Measurements from ENCODE around the gene GIPC1. TPM values are rescaled to one million over a fixed set of nuclear protein-coding genes. Genes with fewer than 3 reads are reported as not detected.
"Not testable (repeated sequence)": the region's sequence is repeated elsewhere in the genome, so short reads cannot be mapped to it uniquely, and the experiment has no call there.

GIPC1 gene
- total RNA-seq, 1 donor from 2014 or later: 50.0 TPM

DNA sequence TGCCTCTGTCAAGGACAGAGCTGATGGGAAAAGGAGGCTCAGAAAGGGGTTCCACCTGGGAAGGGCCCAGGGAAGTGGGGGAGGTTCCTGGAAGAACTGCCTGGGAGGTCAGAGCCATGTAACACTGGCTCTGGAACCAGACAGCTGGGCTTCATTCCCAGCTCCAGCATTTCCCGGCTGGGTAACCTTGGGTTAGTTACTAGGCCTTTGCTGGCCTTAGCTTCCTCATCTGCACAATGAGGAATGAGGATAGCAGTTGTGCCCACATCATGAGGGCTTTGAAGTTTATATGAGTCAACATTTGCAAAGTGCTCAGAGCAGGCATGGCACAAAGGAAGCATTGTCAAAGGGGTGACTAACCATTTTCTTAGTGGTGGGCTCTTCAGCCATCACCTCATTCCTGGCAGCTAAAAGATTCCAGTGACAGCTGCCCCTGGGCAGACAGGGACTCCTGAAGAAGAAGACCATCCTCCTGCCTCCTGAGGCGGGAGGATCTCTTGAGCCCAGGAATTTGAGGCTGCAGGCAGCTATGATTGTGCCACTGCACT, 24.0 kb upstream of the GIPC1 start:
- DNase-seq (ENCODE audit: missing footprints) (no peak), ATAC-seq (no peak)
- intact Hi-C loops (cut with DNase I): loop anchor here (5.0 kb wide), 1 partner anchor 52 kb away; the partner anchor contains the start of gene NDUFB7

- DNase-seq (ENCODE audit: missing footprints) (no peak), ATAC-seq (no peak)
- intact Hi-C loops (cut with DNase I): loop anchor here (5.0 kb wide), 1 partner anchor 53 kb away; the partner anchor contains the start of gene NDUFB7
These were observed 23.4 kb upstream of the GIPC1 start for GRCh38 chr19:14519245-14519859.

DNA sequence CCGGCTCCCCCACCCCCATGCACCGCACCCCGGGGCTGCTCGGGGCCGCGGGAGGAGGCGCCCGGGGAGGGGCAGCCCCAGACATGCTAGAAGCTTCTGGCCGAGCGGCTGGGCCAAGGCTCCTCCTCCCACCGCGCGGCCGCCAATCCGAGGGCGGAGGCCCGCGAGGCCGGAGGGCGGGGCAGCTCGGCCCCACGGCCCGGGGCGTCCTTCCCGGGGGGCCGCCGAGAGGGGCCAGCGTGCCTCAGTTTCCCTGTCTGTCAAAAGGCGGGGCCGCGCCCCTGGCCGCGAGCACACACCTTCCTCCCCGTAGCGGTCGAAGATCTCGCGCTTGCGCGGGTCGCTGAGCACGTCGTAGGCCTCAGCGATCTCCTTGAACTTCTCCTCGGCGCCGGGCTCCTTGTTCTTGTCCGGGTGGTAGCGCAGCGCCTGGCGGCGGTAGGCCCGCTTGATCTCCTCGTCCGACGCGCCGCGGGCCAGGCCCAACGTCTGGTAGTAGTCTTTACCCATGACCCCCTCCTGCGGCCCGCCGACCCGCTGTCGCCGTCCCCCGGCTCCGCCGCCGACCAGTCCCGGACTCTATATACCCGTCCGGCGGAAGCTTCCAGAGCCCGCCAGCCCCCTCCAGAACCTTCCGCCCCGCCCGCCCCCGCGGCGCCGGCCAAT, 22.0 kb upstream of the GIPC1 start, which contains the start of gene DNAJB1:
DNAJB1 (minus strand) TSS at position 558 of the 666 bp plus-strand sequence; CDS start at position 510, 48 bp downstream.
- intact Hi-C loops (cut with DNase I): loop anchor here (5.0 kb wide), 1 partner anchor 54 kb away; the partner anchor contains the start of gene NDUFB7
- DNase-seq (ENCODE audit: missing footprints): peak; percentile 90
- ATAC-seq: peak; percentile 85

DNA sequence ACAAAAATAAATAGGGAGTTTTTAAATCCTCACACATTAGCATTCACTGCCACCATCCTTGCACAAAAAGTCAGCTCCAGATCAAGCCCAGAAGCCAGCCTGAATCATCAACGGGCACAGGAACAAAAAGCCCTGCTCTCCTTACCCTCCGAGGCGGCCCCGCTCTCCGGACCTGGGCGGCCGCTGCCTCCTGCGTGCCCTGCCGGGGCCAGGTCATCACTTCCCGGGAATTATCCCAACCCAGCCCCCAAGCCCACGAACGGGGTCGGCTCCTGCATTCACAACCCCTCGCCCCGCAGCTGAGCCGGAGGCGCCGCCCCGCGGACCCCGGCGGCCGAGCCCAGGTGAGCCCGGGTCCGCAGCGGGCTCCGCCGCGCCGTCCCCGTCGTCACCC, 21.5 kb upstream of the GIPC1 start:
- no peak for DNase-seq (ENCODE audit: missing footprints)
- ATAC-seq: no peak
- intact Hi-C loops (cut with DNase I): loop anchor here (5.0 kb wide), 1 partner anchor 55 kb away; the partner anchor contains the start of gene NDUFB7

DNA sequence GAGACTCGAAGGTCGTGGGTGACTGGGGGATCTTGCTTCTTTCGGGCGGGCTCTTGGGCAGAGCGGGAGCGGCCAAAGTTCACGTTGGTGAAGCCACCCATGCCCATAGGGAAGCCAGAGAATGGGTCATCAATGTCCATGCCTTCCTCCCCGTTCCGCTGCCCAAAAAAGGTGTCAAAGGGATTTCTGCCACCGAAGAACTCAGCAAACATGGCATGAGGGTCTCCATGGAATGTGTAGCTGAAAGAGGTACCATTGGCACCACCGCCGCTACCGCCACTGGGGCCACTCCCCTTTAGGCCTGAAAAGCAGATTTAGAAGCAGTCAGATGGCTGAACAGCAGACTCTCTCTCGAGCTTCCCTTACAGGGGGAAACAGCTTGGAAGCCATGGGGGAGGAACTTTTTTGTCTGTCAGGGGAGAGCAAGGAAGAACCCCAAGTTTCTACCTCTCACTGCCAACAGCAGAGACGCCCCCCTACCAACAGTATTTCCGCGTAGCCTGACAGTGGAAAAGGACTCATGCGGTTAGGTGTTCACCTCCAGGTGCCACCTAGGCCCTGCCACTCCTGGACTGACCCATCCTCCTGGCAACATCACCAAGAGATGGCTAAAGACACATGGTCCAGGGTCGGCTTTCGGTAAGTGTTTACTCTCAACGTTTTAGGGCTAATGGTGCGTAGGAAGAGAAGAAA, 21.0 kb upstream of the GIPC1 start:
- no peak for DNase-seq (ENCODE audit: missing footprints)
- intact Hi-C loops (cut with DNase I): loop anchor here (5.0 kb wide), 1 partner anchor 55 kb away; the partner anchor contains the start of gene NDUFB7
- ATAC-seq: no peak

- ATAC-seq (no peak), DNase-seq (ENCODE audit: missing footprints) (no peak)
- intact Hi-C loops (cut with DNase I): loop anchor here (5.0 kb wide), 1 partner anchor 56 kb away; the partner anchor contains the start of gene NDUFB7
These were observed 20.2 kb upstream of the GIPC1 start for GRCh38 chr19:14516048-14516534.

DNA sequence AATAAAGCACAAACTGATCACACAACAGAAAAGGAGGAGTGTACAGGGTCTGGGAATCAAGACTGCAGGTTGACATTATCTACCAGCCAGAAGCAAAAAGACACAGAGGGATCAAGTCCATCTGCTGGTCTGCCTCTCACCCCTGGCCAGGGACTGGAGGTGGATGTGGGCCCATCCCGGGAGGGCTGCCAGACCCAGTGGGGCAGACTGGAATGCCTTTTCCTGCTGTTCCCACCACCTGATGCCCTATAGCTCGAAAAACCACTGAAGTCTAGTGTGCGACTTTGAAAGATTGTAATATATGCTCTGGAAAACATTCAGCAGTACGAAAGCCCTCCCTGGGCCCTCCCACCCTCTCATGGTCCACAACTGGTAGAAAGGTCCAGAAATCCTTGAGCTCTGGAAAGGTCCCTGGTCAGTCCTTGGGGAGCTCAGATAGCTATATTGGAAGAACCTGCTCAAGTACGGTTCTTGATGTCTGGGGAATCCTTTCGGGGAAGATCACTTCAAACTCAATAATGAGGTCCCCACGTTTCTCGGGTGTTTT, 19.6 kb upstream of the GIPC1 start:
- intact Hi-C loops (cut with DNase I): loop anchor here (5.0 kb wide), 1 partner anchor 57 kb away; the partner anchor contains the start of gene NDUFB7
- ATAC-seq: no peak
- no peak for DNase-seq (ENCODE audit: missing footprints)

GRCh38 chr19:14514215-14514863, 18.4 kb upstream of the GIPC1 start:
- intact Hi-C loops (cut with DNase I): no loop called here
- ATAC-seq: no peak
- DNase-seq (ENCODE audit: missing footprints): no peak

DNA sequence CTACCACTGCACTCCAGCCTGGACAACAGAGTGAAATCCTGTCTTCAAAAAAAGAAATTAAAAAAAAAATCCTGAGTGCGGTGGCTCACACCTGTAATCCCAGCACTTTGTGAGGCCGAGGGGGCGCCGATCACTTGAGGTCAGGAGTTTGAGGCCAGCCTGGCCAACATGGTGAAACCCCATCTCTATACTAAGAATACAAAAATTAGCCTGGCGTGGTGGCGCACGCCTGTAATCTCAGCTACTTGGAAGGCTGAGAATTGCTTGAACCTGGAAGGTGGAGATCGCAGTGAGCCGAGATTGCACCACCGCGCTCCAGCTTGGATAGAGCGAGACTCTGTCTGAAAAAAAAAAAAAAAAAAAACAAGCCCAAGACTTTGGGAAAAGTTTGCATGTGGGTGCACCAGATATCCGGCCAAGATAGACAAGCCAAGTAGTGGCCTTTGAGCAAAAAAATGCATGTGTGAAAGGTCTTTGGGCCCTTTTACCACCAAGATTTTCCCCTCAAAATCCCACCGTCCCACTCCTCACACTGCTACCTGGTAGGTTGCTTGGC, 16.6 kb upstream of the GIPC1 start:
- no peak for ATAC-seq
- intact Hi-C loops (cut with DNase I): no loop called here
- DNase-seq (ENCODE audit: missing footprints): no peak

GRCh38 chr19:14511229-14511593, 15.3 kb upstream of the GIPC1 start:
- DNase-seq (ENCODE audit: missing footprints) (no peak), ATAC-seq (peak; percentile 11)
- intact Hi-C loops (cut with DNase I): no loop called here

- DNase-seq (ENCODE audit: missing footprints): peak; percentile 70
These were observed 14.6 kb upstream of the GIPC1 start for GRCh38 chr19:14510311-14511228.

GRCh38 chr19:14507704-14508542, 12.0 kb upstream of the GIPC1 start:
- DNase-seq (ENCODE audit: missing footprints): no peak
- intact Hi-C loops (cut with DNase I): no loop called here
- ATAC-seq: no peak

More at GRCh38 chr19:14510311-14511228, 14.6 kb upstream of the GIPC1 start:
- ATAC-seq: peak; percentile 51
- intact Hi-C loops (cut with DNase I): no loop called here

GRCh38 chr19:14505488-14506239, 9.7 kb upstream of the GIPC1 start:
- DNase-seq (ENCODE audit: missing footprints): peak; percentile 88
- ATAC-seq: no peak
- intact Hi-C loops (cut with DNase I): no loop called here

GRCh38 chr19:14504575-14504974, 8.6 kb upstream of the GIPC1 start:
- intact Hi-C loops (cut with DNase I); ATAC-seq: not testable (repeated sequence)

GRCh38 chr19:14503285-14503684, 7.4 kb upstream of the GIPC1 start:
- intact Hi-C loops (cut with DNase I): no loop called here
- no peak for ATAC-seq
- no peak for DNase-seq (ENCODE audit: missing footprints)

More at GRCh38 chr19:14504575-14504974, 8.6 kb upstream of the GIPC1 start:
- not testable (repeated sequence) for DNase-seq (ENCODE audit: missing footprints)
